Amniotic epithelial cell (primary cell): ENCODE data around the gene BAD.
"Not testable (repeated sequence)": the region's sequence is repeated elsewhere in the genome, so short reads cannot be mapped to it uniquely, and the experiment has no call there.

Experiments used
- DNase-seq: peaks from one replicate; pipeline ENCODE4 v3.0.0-alpha.2; 2010; ENCODE audit warnings: low read depth

BAD gene

DNA sequence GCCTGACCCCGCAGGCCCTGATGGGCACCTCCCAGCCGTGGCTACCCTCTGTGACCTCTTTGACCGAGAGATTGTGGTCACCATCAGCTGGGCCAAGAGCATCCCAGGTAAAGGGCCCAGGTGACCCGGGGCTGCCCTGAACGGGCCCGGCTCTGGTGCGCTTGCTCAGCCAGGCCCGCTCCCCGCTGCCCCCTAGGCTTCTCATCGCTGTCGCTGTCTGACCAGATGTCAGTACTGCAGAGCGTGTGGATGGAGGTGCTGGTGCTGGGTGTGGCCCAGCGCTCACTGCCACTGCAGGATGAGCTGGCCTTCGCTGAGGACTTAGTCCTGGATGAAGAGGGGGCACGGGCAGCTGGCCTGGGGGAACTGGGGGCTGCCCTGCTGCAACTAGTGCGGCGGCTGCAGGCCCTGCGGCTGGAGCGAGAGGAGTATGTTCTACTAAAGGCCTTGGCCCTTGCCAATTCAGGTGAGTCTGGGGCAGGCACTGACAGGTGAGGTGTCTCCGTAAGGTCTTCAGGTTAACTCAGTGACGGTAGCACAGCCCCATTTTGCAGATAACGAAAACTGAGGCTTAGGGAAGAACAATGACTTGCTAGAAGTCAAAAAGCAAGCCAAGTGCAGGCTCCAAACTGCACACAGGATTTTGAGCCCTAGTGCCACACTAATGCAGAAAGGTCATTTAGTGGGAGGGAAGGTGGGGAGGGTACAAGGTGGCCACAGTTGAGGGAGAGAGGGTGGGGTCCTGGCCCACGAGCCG, 30.5 kb upstream of the BAD start:
- no peak for DNase-seq

GRCh38 chr11:64314146-64314804, 29.8 kb upstream of the BAD start:
- no peak for DNase-seq

GRCh38 chr11:64313491-64314145, 29.2 kb upstream of the BAD start:
- no peak for DNase-seq

DNA sequence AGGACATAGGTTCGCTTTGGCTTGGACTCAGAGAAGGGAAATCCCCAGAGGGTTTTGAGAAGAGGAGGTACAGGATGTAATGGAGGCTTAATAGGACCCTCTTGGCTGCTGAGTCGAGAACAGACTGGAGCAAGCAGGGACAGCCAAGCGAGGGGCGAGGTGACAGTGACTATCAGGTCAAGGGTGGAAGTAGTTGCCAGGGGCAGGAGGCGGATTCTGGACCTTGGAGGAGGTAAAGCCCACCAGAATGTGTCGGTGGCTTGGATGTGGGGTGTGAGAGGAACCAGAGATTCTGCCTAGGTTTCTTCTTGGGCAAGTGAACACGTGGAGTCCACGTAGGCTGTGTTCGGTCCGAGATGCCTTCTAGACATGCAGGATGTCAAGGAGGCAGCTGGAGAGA, 28.5 kb upstream of the BAD start:
- no peak for DNase-seq

DNA sequence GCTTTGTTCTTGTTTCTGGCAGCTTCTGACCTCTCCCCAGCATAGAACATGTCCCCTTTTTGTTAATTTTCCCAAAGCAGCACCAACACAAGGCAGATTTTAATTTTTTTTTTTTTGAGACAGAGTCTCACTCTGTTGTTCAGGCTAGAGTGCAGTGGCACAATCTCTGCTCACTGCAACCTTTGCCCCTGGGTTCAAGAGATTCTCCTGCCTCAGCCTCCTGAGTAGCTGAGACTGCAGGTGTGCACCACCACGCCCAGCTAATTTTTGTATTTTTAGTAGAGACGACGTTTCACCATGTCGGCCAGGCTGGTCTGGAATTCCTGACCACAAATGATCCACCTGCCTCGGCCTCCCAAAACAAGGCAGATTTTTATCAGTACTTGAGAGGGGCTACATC, 23.3 kb upstream of the BAD start:
- DNase-seq, result not testable (repeated sequence)

DNA sequence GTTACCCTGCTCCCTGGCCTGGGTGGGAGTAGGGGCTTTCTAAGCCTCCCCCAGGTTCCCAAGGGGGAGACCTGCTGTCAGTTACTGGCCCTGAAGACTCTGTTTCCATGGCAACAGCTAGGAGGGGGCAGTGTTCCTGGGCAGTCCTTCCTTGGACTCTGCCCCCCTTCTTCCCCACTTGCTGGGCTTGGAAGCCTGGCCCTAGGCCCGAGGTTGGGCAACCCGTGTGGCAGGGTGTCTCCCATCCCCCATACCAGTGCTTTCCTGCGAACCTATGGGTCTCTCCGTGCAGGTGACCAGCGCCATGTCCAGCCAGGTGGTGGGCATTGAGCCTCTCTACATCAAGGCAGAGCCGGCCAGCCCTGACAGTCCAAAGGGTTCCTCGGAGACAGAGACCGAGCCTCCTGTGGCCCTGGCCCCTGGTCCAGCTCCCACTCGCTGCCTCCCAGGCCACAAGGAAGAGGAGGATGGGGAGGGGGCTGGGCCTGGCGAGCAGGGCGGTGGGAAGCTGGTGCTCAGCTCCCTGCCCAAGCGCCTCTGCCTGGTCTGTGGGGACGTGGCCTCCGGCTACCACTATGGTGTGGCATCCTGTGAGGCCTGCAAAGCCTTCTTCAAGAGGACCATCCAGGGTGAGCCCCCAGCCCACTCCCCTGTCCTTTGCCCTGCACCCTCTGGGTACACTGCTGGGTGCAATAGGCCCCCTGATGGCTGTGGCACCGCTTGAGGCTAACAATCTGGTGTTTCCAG, 22.6 kb upstream of the BAD start:
- peak; percentile 61 for DNase-seq

GRCh38 chr11:64306563-64306875, 22.1 kb upstream of the BAD start:
- DNase-seq, result no peak

- no peak for DNase-seq
Observed at GRCh38 chr11:64305691-64306562, 21.5 kb upstream of the BAD start.

- peak; percentile 94 for DNase-seq
Observed at GRCh38 chr11:64305075-64305690, 20.7 kb upstream of the BAD start, which contains the start of gene ESRRA. Gene ESRRA (plus strand): TSS chr11:64305524. CDS start chr11:64307180, 1,656 bp downstream.

GRCh38 chr11:64304316-64305072, 20.0 kb upstream of the BAD start:
- peak; percentile 86 for DNase-seq

GRCh38 chr11:64304032-64304315, 19.5 kb upstream of the BAD start:
- no peak for DNase-seq

DNA sequence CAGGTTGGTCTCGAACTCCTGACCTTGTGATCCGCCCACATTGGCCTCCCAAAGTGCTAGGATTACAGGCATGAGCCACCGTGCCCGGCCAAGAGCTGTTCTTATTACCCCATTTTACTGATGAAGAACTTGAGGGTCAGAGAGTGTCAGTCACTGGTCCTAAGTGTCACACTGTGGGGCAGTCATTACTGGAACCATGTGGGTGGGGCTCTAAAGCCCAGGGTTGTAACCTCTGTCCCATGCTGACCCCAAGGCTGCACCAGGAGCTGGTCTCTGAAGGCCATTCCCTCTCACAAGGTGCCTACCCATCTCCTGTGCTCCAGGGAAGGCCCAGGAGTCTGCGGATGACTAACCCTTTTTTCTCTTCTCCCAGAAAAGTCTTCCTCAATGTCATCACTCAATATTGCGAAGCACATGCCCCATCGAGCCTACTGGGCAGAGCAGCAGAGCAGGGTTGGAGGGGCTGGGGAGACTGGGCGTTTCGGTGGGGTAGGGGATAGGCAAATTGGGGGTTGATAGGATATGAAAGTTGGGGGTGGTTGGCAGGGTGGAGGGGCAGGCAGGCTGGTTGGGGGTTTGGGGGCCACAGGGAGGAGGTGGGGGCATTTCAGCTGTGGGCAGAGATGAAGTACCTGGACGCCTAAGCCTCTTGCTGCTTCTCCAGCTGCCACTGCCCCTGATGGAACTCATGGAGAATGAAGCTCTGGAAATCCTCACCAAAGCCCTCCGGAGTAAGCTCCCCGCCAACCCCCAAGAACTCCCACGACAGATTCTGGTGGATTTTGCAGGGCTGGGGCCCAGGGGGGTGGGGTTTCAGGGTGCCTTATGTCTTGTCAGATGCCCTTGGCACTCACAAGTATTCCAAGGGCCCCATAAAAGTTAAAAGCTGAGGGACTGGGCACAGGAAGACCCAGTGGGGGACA, 18.9 kb upstream of the BAD start:
- no peak for DNase-seq

DNA sequence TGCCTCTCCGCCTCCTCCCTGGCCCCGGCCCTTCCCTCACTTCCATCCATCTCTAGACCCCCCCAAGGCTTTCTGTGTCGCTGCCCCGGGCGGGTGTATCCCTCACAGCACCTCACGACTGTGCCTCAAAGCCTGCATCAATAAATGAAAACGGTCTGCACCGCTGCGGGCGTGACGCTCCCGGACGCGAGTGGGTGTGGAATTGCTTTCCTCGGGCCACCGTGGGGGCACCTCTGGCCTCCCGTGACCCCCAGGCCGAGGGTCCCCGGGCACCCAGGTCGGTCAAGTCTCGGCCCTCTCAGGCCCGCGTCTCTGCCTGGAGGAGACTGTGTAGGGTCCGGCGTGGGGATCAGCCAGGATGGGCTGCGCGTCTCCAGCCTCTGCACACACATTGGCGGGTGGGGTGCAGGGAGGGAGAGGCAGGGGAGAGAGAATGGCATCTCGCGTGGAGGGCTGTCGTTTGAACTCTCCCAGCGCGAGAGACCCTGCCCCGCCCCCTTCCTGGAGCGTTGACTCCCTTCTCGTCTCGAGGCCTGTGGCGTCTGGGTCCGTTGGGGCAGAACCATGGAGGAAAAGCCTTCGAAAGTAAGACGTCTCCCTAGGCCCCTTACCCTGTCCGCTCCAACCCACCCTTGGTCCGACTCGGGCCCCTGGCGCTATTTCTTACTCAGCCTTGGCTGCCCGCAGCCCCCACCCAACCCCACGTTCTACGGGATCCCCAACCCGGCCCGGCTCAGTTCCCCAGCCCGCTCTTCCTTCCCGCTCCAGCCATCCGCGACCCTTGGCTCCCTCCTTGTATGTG, 15.6 kb upstream of the BAD start, which contains the start of gene CATSPERZ:
Gene CATSPERZ, plus strand, starts transcription at position 512 of the 802 bp plus-strand sequence. Its CDS starts 53 bp downstream, at position 565.
- DNase-seq, result no peak

- DNase-seq, result no peak
Observed at GRCh38 chr11:64298966-64299846, 14.7 kb upstream of the BAD start.

GRCh38 chr11:64297699-64298358, 13.4 kb upstream of the BAD start:
- DNase-seq, result no peak

DNA sequence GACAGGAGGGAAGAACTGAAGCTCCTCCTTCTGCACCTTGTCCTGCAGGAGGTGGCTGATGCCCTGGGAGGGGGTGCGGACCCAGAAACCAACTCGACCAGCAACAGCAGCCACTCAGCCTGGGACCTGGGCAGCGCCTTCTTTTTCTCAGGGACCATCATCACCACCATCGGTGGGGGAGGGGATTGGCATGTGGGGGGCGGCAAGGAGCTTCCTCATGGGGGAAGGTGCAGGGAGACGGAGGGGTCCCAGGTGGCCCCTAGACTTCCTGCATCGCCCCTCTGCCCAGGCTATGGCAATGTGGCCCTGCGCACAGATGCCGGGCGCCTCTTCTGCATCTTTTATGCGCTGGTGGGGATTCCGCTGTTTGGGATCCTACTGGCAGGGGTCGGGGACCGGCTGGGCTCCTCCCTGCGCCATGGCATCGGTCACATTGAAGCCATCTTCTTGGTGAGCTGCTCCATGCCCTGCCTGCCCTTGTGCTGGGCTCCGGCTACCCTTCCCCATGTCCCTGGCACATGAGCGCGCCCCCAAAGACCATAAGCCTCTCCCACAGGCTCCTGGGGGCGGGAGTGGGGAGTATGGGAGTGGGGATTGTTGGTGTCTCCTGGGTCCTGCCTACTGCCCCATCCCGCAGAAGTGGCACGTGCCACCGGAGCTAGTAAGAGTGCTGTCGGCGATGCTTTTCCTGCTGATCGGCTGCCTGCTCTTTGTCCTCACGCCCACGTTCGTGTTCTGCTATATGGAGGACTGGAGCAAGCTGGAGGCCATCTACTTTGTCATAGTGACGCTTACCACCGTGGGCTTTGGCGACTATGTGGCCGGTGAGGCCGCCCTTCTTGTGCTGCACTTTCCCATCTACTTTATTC, 12.6 kb upstream of the BAD start:
- no peak for DNase-seq
